GM10266 (cell line): ENCODE results near the gene CTDNEP1.

Experiments
- DNase-seq: peaks from one replicate; pipeline ENCODE4 v3.0.0; 2012; ENCODE audit errors: extremely low spot score
- TF ChIP-seq, protein P1 (sequence below): IDR thresholded peaks from 2 replicates; pipeline ENCODE4 v1.5.1; 2012; ENCODE audit warnings: mild to moderate bottlenecking, low read depth; ENCODE audit not compliant: control insufficient read depth, insufficient read depth; ENCODE audit errors: missing control alignments

CTDNEP1 gene

GRCh38 chr17:7292729-7293128 lies 41.2 kb upstream of the CTDNEP1 start:
- TF ChIP-seq, protein P1, sequence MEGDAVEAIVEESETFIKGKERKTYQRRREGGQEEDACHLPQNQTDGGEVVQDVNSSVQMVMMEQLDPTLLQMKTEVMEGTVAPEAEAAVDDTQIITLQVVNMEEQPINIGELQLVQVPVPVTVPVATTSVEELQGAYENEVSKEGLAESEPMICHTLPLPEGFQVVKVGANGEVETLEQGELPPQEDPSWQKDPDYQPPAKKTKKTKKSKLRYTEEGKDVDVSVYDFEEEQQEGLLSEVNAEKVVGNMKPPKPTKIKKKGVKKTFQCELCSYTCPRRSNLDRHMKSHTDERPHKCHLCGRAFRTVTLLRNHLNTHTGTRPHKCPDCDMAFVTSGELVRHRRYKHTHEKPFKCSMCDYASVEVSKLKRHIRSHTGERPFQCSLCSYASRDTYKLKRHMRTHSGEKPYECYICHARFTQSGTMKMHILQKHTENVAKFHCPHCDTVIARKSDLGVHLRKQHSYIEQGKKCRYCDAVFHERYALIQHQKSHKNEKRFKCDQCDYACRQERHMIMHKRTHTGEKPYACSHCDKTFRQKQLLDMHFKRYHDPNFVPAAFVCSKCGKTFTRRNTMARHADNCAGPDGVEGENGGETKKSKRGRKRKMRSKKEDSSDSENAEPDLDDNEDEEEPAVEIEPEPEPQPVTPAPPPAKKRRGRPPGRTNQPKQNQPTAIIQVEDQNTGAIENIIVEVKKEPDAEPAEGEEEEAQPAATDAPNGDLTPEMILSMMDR, result no peak
- peak; percentile 30 for DNase-seq

DNA sequence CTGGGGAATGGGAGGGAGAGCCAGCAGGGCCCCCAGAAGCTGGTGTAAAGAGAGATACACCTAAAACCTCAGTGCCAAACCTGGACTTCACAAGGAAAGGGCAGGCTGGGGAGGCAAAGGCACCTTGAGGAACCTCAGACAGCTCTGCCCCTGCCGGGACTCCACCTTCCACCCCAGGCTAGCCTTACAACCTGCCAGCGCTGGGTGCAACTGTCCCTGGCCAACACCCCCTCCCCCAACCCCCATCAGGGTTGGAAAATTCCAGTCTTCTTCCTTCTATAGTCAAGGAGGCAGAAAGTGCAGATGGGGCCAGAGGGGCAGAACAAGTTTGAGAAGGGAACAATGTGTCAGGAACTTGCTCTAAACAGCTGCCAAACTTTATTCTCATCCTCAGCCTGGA lies 40.7 kb upstream of the CTDNEP1 start:
- peak; percentile 19 for DNase-seq
- TF ChIP-seq, protein P1, result no peak

DNA sequence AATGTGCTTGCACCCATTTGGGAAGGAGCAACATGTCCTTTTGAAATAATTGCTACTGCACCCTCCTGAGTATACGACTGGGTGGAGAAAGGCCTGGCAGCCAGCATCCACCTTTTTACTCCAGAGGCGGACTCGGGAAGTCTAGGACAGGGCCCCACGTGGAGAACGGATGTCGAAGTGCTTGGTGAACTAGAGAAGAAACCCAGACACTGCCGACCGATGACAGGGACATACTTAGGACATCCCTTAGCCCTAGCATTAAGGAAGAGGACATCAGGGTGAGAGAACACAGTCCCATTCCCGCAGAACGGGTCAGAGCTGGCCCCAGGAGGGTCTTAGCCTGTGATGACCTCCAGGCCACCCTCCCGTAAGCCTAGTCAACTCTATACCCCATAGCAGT lies 39.2 kb upstream of the CTDNEP1 start:
- DNase-seq, result no peak

DNA sequence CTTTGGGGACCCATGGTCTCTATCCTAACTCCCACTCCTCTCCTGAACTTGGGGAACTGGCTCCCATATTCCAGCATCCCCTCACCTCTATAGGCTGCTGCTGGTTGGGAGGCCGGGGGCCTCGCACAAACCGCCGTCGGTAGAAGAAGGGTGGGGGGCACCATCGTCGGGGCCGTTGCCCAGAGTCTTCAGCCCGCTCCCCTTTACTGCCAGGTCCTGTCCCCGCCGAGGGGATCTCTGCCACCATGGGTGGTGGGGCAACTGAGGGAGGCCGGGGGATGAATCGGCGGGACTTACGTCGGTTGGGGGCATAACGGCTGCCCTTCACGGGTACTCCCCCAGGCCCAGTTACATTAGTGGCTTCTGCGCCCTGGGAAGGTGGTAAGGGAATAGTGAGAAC lies 38.6 kb upstream of the CTDNEP1 start:
- DNase-seq, result no peak
- TF ChIP-seq, protein P1, result no peak

More for the DNA sequence above, 39.2 kb upstream of the CTDNEP1 start:
- TF ChIP-seq, protein P1, result no peak

- TF ChIP-seq, protein P1, result no peak
- peak; percentile 14 for DNase-seq
Observed at GRCh38 chr17:7289256-7290032, 37.9 kb upstream of the CTDNEP1 start.

- TF ChIP-seq, protein P1, result no peak
- DNase-seq, result no peak
Observed at GRCh38 chr17:7285679-7286078, 34.1 kb upstream of the CTDNEP1 start.

- no peak for DNase-seq
- TF ChIP-seq, protein P1, result no peak
Observed at GRCh38 chr17:7284911-7285310, 33.4 kb upstream of the CTDNEP1 start.
